Esophagus squamous epithelium (tissue), 5 donors: ENCODE results near the gene CDHR3. TPM values are rescaled to one million over a fixed set of nuclear protein-coding genes. Genes with fewer than 3 reads are reported as not detected.

ENCODE experiments used
- DNase-seq: peaks from one replicate; lab custom pipeline; 2025; lab: John Stamatoyannopoulos, UW
- H3K27ac ChIP-seq, 4 donors: fragments of 200-600 bp; sonication (generic); one replicate each; pipeline ENCODE4 v1.5.1; 2016 to 2019; ENCODE audit warnings: mild to moderate bottlenecking in 1 of 4
- H3K27me3 ChIP-seq, 4 donors: fragments of 200-600 bp; sonication (generic); 1 replicate in 3 of 4; 2 replicates in 1 of 4; pipeline versions ENCODE4 v1.5.1 to v1.6.0; 2017 to 2021; ENCODE audit warnings: antibody characterized with exemption in 1 of 4
- H3K36me3 ChIP-seq, 3 donors: fragments of 200-600 bp; sonication (generic); one replicate each; pipeline ENCODE4 v1.5.1; 2016 to 2019
- H3K4me1 ChIP-seq, 3 donors: fragments of 200-600 bp; sonication (generic); one replicate each; pipeline ENCODE4 v1.5.1; 2017 to 2019
- H3K4me3 ChIP-seq, 4 donors: fragments of 200-600 bp; sonication (generic); 1 replicate in 3 of 4; 2 replicates in 1 of 4; pipeline ENCODE4 v1.5.1; 2016 to 2019; ENCODE audit warnings: mild to moderate bottlenecking in 2 of 4, moderate library complexity in 1 of 4
- H3K9me3 ChIP-seq, 3 donors: fragments of 200-600 bp; sonication (generic); one replicate each; pipeline ENCODE4 v1.5.1; 2016 to 2019
- CTCF ChIP-seq, 6 experiments: fragments of 450-650 bp in 4 of 6; fragments of 200-600 bp in 2 of 6; sonication (generic) in 2 of 6; IDR thresholded peaks; one replicate each; pipeline ENCODE4 v1.5.1; 2016 to 2019; ENCODE audit warnings: antibody characterized with exemption in 6 of 6, mild to moderate bottlenecking in 4 of 6, moderate library complexity in 4 of 6
- POLR2A ChIP-seq, 4 donors: fragments of 450-650 bp; IDR thresholded peaks; one replicate each; pipeline ENCODE4 v1.6.1; 2017; ENCODE audit warnings: antibody characterized with exemption in 4 of 4, mild to moderate bottlenecking in 4 of 4, moderate library complexity in 3 of 4
- whole genome bisulfite sequencing, 2 donors: methylation state at CpG; one replicate each; pipeline ENCODE4 v1.1.5; 2018; 5-methylcytosine and 5-hydroxymethylcytosine counted together
- intact Hi-C: fragments of 100-400 bp; cut with DNase I; formaldehyde crosslinking; loops from one replicate; pipeline ENCODE4 v1.15.0; 2022
- total RNA-seq, 4 donors: library from RNA; depleted of rRNA; stranded (reverse); fragments of >200 nt; gene quantifications; one replicate each; pipeline ENCODE4 v1.1.0, GENCODE V29; 2016
- donor health status: DM: yes; HTN: yes; CAD: no.

The CDHR3 gene
- total RNA-seq, 4 donors from 2014 or later: 0.32 to 2.5 (median 1.9) TPM

DNA sequence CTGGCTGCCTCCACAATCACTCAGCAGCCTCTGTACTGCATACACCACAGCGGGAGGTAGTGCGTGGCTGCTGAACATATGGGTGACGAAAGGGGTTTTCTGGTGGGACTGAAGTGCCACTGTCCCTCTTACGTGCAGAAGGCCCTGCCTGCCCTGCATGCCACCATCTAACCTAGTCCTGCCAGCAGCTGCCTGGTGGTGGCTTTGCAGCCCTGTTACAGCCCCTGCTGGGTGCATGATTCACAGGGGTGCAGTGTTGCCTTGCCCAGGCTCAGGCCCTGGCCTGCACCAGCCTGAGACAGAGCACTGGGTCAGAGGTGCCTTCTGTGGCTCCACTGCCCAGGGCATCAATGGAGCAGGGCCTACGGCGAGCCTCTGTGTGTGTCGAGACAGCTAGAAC lies 98.9 kb downstream of the CDHR3 start:
- Histone ChIP-seq H3K9me3 (no peaks in the 10 kb centered on the region), H3K27me3 (no peaks in the 10 kb centered on the region), H3K4me1 (peaks cover 63 to 100% (median 85%) of the 10 kb centered on the region in 3 donors), H3K36me3 (no peaks in the 10 kb centered on the region), H3K27ac (peak overlapping the region; percentile 82 to 91 (median 84)), H3K4me3 (no peak overlapping the region)
- WGBS, 2 donors: 50 to 70% methylated on average over 1 to 4 of the region's 7 CpGs
- intact Hi-C loops: loop anchor here (10.0 kb wide), 1 partner anchor 53 kb away; the partner anchor contains the start of gene SYPL1
- TF ChIP-seq POLR2A (IDR thresholded peaks at IDR 0.05) (no peak), CTCF (IDR thresholded peaks at IDR 0.05) (peak in 1 of 6 experiments; percentile 14)
- DNase-seq: no peak

DNA sequence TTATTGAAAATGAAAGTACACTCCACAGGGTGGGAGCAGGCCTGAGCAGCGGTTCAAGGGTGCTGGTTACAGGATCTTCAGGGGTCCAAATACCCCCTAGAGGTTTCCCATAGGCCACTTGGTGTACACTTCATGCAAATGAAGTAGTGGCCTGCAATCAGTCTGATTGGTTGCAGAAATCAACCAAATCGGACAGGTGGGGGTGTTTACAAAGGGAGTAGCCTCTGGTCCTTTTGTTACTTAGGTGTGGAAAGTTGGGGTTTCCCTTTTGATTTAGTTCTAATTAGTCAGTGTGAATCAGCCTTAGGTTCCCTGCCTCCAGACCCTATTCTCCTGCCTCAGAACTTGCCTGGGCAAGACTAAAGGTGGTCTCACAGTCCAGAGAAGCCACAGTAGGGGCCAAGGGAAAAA lies 99.5 kb downstream of the CDHR3 start:
- no peak for DNase-seq
- peak overlapping the region; percentile 82 to 91 (median 84) for H3K27ac ChIP-seq
- TF ChIP-seq CTCF (IDR thresholded peaks at IDR 0.05) (no peak), POLR2A (IDR thresholded peaks at IDR 0.05) (no peak)

GRCh38 chr7:106063024-106063423 lies 100.0 kb downstream of the CDHR3 start:
- H3K27me3 ChIP-seq: no peaks in the 10 kb centered on the region
- DNase-seq: no peak
- intact Hi-C loops: loop anchor here (10.0 kb wide), 1 partner anchor 52 kb away; the partner anchor contains the start of gene SYPL1
- WGBS, 2 donors: 36 to 45% methylated on average over 6 of the region's 6 CpGs
- peaks cover 54 to 100% (median 75%) of the 10 kb centered on the region in 3 donors for H3K4me1 ChIP-seq
- TF ChIP-seq POLR2A (IDR thresholded peaks at IDR 0.05) (no peak), CTCF (IDR thresholded peaks at IDR 0.05) (no peak)
- H3K36me3 ChIP-seq: no peaks in the 10 kb centered on the region
- H3K4me3 ChIP-seq: no peak overlapping the region
- no peaks in the 10 kb centered on the region for H3K9me3 ChIP-seq
- peak overlapping the region; percentile 82 to 91 (median 84) for H3K27ac ChIP-seq

More for the DNA sequence above, 99.5 kb downstream of the CDHR3 start:
- H3K4me1 ChIP-seq: peaks cover 58 to 100% (median 80%) of the 10 kb centered on the region in 3 donors
- no peaks in the 10 kb centered on the region for H3K9me3 ChIP-seq
- 28 to 63% methylated on average over 2 of the region's 2 CpGs for WGBS, 2 donors
- no peaks in the 10 kb centered on the region for H3K36me3 ChIP-seq
- no peaks in the 10 kb centered on the region for H3K27me3 ChIP-seq
- intact Hi-C loops: loop anchor here (10.0 kb wide), 1 partner anchor 52 kb away; the partner anchor contains the start of gene SYPL1
- H3K4me3 ChIP-seq: no peak overlapping the region

- intact Hi-C loops: loop anchor here (10.0 kb wide), 1 partner anchor 51 kb away; the partner anchor contains the start of gene SYPL1
- no peak overlapping the region for H3K4me3 ChIP-seq
Observed at GRCh38 chr7:106063692-106064091, 100.6 kb downstream of the CDHR3 start.

More at GRCh38 chr7:106063692-106064091, 100.6 kb downstream of the CDHR3 start:
- 79 to 81% methylated on average over 2 of the region's 2 CpGs for WGBS, 2 donors
- Histone ChIP-seq H3K36me3 (no peaks in the 10 kb centered on the region), H3K9me3 (no peaks in the 10 kb centered on the region), H3K4me1 (peaks cover 53 to 100% (median 72%) of the 10 kb centered on the region in 3 donors), H3K27ac (peak overlapping the region; percentile 82 to 91 (median 84)), H3K27me3 (no peaks in the 10 kb centered on the region)
- DNase-seq: no peak
- TF ChIP-seq CTCF (IDR thresholded peaks at IDR 0.05) (no peak), POLR2A (IDR thresholded peaks at IDR 0.05) (no peak)
